ENCODE results near the gene TCF3.

TCF3 gene

GRCh38 chr19:1582201-1582600, 70.2 kb downstream of the TCF3 start:
- Histone ChIP-seq H3K27me3 (replicated peaks; ENCODE audit: control insufficient read depth, insufficient read depth, low read length) (no peaks in the 10 kb centered on the region), H3K4me3 (ENCODE audit: low read length) (no peak overlapping the region), H3K4me1 (ENCODE audit: control insufficient read depth, insufficient read depth, low read length) (no peaks in the 10 kb centered on the region), H3K9me3 (ENCODE audit: control insufficient read depth, low read length) (no peaks in the 10 kb centered on the region), H3K9ac (ENCODE audit: low read length) (no peak overlapping the region), H3K36me3 (ENCODE audit: control insufficient read depth, insufficient read depth, low read length, severe bottlenecking) (peaks cover 50% of the 10 kb centered on the region)
- no peak for DNase-seq (ENCODE audit: low read depth)

GRCh38 chr19:1580957-1581356, 71.5 kb downstream of the TCF3 start:
- Histone ChIP-seq H3K36me3 (ENCODE audit: control insufficient read depth, insufficient read depth, low read length, severe bottlenecking) (peaks cover 51% of the 10 kb centered on the region), H3K9ac (ENCODE audit: low read length) (no peak overlapping the region), H3K9me3 (ENCODE audit: control insufficient read depth, low read length) (no peaks in the 10 kb centered on the region), H3K4me3 (ENCODE audit: low read length) (no peak overlapping the region), H3K4me1 (ENCODE audit: control insufficient read depth, insufficient read depth, low read length) (no peaks in the 10 kb centered on the region), H3K27me3 (replicated peaks; ENCODE audit: control insufficient read depth, insufficient read depth, low read length) (no peaks in the 10 kb centered on the region)
- no peak for DNase-seq (ENCODE audit: low read depth)

DNA sequence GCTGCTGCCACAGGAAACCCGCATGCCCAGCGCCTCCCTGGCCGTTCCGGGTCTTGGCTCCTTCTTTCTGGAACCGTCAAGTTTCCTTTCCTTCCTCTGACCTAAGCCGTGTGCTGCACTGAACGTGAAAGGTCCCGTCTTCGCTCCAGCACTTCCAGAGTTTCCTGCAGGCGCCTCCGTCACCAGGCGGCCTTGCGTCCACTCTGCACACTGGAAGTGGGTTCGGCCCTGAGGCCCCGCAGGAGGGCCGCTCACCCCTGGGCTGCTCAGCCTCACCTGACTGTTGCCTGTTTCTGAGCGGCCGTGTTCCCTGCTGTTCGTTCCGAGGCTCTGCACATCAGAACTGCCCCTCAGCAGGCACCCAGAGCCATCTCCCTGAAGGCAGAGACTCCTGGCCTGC, 72.0 kb downstream of the TCF3 start:
- H3K4me3 ChIP-seq (ENCODE audit: low read length): no peak overlapping the region
- H3K4me1 ChIP-seq (ENCODE audit: control insufficient read depth, insufficient read depth, low read length): no peaks in the 10 kb centered on the region
- DNase-seq (ENCODE audit: low read depth): no peak
- H3K27me3 ChIP-seq (replicated peaks; ENCODE audit: control insufficient read depth, insufficient read depth, low read length): no peaks in the 10 kb centered on the region
- peaks cover 51% of the 10 kb centered on the region for H3K36me3 ChIP-seq (ENCODE audit: control insufficient read depth, insufficient read depth, low read length, severe bottlenecking)
- no peak overlapping the region for H3K9ac ChIP-seq (ENCODE audit: low read length)
- no peaks in the 10 kb centered on the region for H3K9me3 ChIP-seq (ENCODE audit: control insufficient read depth, low read length)

DNA sequence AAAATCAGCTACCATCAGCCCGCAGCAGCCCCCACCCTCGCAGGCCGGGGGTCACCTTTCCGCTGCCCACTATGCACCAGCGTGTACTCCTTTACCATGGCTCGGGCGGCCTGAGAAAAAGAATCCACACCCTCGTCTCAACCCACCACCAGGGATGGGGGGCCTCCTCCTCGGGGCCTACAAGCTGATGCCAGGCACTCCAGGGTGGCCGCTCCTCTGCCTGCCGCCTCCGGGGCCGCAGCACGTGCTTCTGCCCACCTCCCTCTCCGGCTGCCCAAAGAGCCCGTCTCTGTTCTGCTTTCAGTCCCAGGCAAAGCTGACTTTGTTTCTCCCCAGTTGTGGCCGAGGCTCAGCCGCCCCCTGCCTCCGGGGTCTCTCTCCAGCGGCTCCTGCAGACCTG, 73.2 kb downstream of the TCF3 start:
- DNase-seq (ENCODE audit: low read depth): no peak
- Histone ChIP-seq H3K27me3 (replicated peaks; ENCODE audit: control insufficient read depth, insufficient read depth, low read length) (no peaks in the 10 kb centered on the region), H3K4me3 (ENCODE audit: low read length) (no peak overlapping the region), H3K36me3 (ENCODE audit: control insufficient read depth, insufficient read depth, low read length, severe bottlenecking) (peaks cover 48% of the 10 kb centered on the region), H3K4me1 (ENCODE audit: control insufficient read depth, insufficient read depth, low read length) (no peaks in the 10 kb centered on the region), H3K9me3 (ENCODE audit: control insufficient read depth, low read length) (no peaks in the 10 kb centered on the region), H3K9ac (ENCODE audit: low read length) (no peak overlapping the region)

GRCh38 chr19:1577929-1578618, 74.3 kb downstream of the TCF3 start:
- no peak overlapping the region for H3K9ac ChIP-seq (ENCODE audit: low read length)
- no peaks in the 10 kb centered on the region for H3K4me1 ChIP-seq (ENCODE audit: control insufficient read depth, insufficient read depth, low read length)
- H3K4me3 ChIP-seq (ENCODE audit: low read length): no peak overlapping the region
- H3K36me3 ChIP-seq (ENCODE audit: control insufficient read depth, insufficient read depth, low read length, severe bottlenecking): peaks cover 41% of the 10 kb centered on the region
- DNase-seq (ENCODE audit: low read depth): no peak
- no peaks in the 10 kb centered on the region for H3K9me3 ChIP-seq (ENCODE audit: control insufficient read depth, low read length)
- H3K27me3 ChIP-seq (replicated peaks; ENCODE audit: control insufficient read depth, insufficient read depth, low read length): no peaks in the 10 kb centered on the region

- peaks cover 35% of the 10 kb centered on the region for H3K36me3 ChIP-seq (ENCODE audit: control insufficient read depth, insufficient read depth, low read length, severe bottlenecking)
- DNase-seq (ENCODE audit: low read depth): no peak
- H3K9me3 ChIP-seq (ENCODE audit: control insufficient read depth, low read length): no peaks in the 10 kb centered on the region
- H3K9ac ChIP-seq (ENCODE audit: low read length): no peak overlapping the region
- H3K27me3 ChIP-seq (replicated peaks; ENCODE audit: control insufficient read depth, insufficient read depth, low read length): no peaks in the 10 kb centered on the region
- no peak overlapping the region for H3K4me3 ChIP-seq (ENCODE audit: low read length)
- H3K4me1 ChIP-seq (ENCODE audit: control insufficient read depth, insufficient read depth, low read length): no peaks in the 10 kb centered on the region
These were observed 75.1 kb downstream of the TCF3 start for GRCh38 chr19:1577090-1577928.

DNA sequence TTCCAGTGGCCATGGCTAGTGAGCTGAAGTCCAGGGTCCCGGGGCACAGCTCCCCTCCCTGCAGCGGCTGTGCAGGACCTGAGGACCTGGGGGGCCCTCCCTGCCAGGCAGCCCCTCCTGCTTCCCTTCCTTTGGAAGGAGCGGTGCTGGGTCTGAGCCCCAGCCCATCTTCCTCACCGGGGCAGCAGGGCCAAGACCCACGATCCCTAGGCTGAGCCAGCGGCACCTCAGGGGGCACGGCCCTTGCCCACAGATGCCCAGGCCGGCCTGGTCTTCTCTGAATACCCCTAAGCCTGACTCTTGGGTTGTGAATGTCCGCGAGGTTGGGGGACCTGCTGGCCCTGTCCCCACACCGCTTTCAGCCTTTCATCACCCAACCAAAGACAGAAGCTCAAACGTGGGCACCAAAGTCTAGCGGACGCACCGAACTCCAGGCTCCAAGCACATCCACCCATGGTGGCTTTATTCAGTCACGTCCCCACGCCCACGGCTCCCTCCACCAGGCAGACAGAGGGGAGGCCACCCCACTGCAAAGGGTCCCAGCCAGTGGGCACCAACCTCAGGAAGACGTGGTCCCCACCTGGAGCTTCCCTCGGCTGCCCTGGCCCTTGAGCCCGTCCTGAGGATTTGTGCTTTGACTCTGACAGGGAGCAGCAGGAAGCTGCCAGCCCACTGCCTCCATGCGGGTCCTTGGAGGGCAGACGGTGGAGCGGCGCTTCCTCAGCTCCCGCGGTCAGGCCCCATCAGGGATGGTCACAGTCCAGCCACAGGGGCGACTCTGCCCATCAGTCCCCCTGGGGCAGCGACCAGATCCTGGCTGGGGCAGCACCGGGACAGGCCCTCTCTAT, 75.9 kb downstream of the TCF3 start:
- Histone ChIP-seq H3K9me3 (ENCODE audit: control insufficient read depth, low read length) (no peaks in the 10 kb centered on the region), H3K9ac (ENCODE audit: low read length) (no peak overlapping the region), H3K36me3 (ENCODE audit: control insufficient read depth, insufficient read depth, low read length, severe bottlenecking) (peaks cover 31% of the 10 kb centered on the region), H3K4me1 (ENCODE audit: control insufficient read depth, insufficient read depth, low read length) (no peaks in the 10 kb centered on the region), H3K27me3 (replicated peaks; ENCODE audit: control insufficient read depth, insufficient read depth, low read length) (no peaks in the 10 kb centered on the region), H3K4me3 (ENCODE audit: low read length) (no peak overlapping the region)
- no peak for DNase-seq (ENCODE audit: low read depth)

GRCh38 chr19:1575323-1576241, 76.8 kb downstream of the TCF3 start:
- no peak for DNase-seq (ENCODE audit: low read depth)
- no peak overlapping the region for H3K4me3 ChIP-seq (ENCODE audit: low read length)
- no peaks in the 10 kb centered on the region for H3K9me3 ChIP-seq (ENCODE audit: control insufficient read depth, low read length)
- peaks cover 22% of the 10 kb centered on the region for H3K36me3 ChIP-seq (ENCODE audit: control insufficient read depth, insufficient read depth, low read length, severe bottlenecking)
- H3K4me1 ChIP-seq (ENCODE audit: control insufficient read depth, insufficient read depth, low read length): no peaks in the 10 kb centered on the region
- no peaks in the 10 kb centered on the region for H3K27me3 ChIP-seq (replicated peaks; ENCODE audit: control insufficient read depth, insufficient read depth, low read length)
- H3K9ac ChIP-seq (ENCODE audit: low read length): no peak overlapping the region

- Histone ChIP-seq H3K9me3 (ENCODE audit: control insufficient read depth, low read length) (no peaks in the 10 kb centered on the region), H3K27me3 (replicated peaks; ENCODE audit: control insufficient read depth, insufficient read depth, low read length) (no peaks in the 10 kb centered on the region), H3K9ac (ENCODE audit: low read length) (no peak overlapping the region), H3K4me3 (ENCODE audit: low read length) (no peak overlapping the region), H3K36me3 (ENCODE audit: control insufficient read depth, insufficient read depth, low read length, severe bottlenecking) (peaks cover 13% of the 10 kb centered on the region), H3K4me1 (ENCODE audit: control insufficient read depth, insufficient read depth, low read length) (no peaks in the 10 kb centered on the region)
- no peak for DNase-seq (ENCODE audit: low read depth)
These were observed 77.9 kb downstream of the TCF3 start for GRCh38 chr19:1574354-1575136.

- DNase-seq (ENCODE audit: low read depth): no peak
- Histone ChIP-seq H3K4me3 (ENCODE audit: low read length) (no peak overlapping the region), H3K9me3 (ENCODE audit: control insufficient read depth, low read length) (no peaks in the 10 kb centered on the region)
These were observed 79.6 kb downstream of the TCF3 start for GRCh38 chr19:1572795-1573194.

More at GRCh38 chr19:1572795-1573194, 79.6 kb downstream of the TCF3 start:
- peaks cover 7% of the 10 kb centered on the region for H3K36me3 ChIP-seq (ENCODE audit: control insufficient read depth, insufficient read depth, low read length, severe bottlenecking)
- H3K27me3 ChIP-seq (replicated peaks; ENCODE audit: control insufficient read depth, insufficient read depth, low read length): no peaks in the 10 kb centered on the region
- H3K4me1 ChIP-seq (ENCODE audit: control insufficient read depth, insufficient read depth, low read length): peaks cover 3% of the 10 kb centered on the region
- no peak overlapping the region for H3K9ac ChIP-seq (ENCODE audit: low read length)
